ENCODE data around the gene TRA2B. TPM values are rescaled to one million over a fixed set of nuclear protein-coding genes. Genes with fewer than 3 reads are reported as not detected.
A peak's percentile ranks its signal among the peaks of the same experiment; 100 is the strongest.

Gene TRA2B
- total and polyA plus RNA-seq, 2 of the 8 experiments (the other 6 are each of a cell fraction or from before 2014, with no cell fraction given): 206 to 274 TPM

- TF ChIP-seq EP300 (IDR thresholded peaks at IDR 0.05; ENCODE audit: borderline replicate concordance in 1 of 2, low read depth in 2 of 2, low read length in 2 of 2) (peak in 1 of 2 experiments; percentile 64; a peak in 1 of 3 replicates), RAD21 (IDR thresholded peaks at IDR 0.05 in 1 of 2, conservative IDR thresholded peaks at IDR 0.05 in 1 of 2; ENCODE audit: low read depth in 2 of 2, low read length in 2 of 2) (no peak), BCL11A (IDR thresholded peaks at IDR 0.05; ENCODE audit: low read depth in 2 of 2, low read length in 2 of 2) (no peak), RBBP5 (IDR thresholded peaks at IDR 0.05; ENCODE audit: borderline replicate concordance, low read depth, low read length) (0 out of 2 replicates have a peak, but pooled peaks have one; percentile 5), JUN (IDR thresholded peaks at IDR 0.05; ENCODE audit: low read depth, low read length) (no peak), RFX5 (IDR thresholded peaks at IDR 0.05; ENCODE audit: borderline replicate concordance, low read depth, low read length) (no peak), PHF8 (conservative IDR thresholded peaks at IDR 0.05; ENCODE audit: low read depth, low read length) (peak; percentile 98), ATF3 (IDR thresholded peaks at IDR 0.05; ENCODE audit: insufficient read depth, low read depth, low read length) (no peak; the same call in 1 of the 2 replicates), USF2 (IDR thresholded peaks at IDR 0.05; ENCODE audit: low read length) (no peak), BACH1 (IDR thresholded peaks at IDR 0.05; ENCODE audit: low read length) (peak; percentile 28; the same call in 1 of the 2 replicates), CHD1 (IDR thresholded peaks at IDR 0.05; ENCODE audit: low read depth, low read length) (peak; percentile 44; the same call in 1 of the 2 replicates), YY1 (IDR thresholded peaks at IDR 0.05; ENCODE audit: low read depth, low read length) (no peak), KDM4A (IDR thresholded peaks at IDR 0.05; ENCODE audit: low read depth, low read length, severe bottlenecking) (peak; percentile 19), CEBPB (IDR thresholded peaks at IDR 0.05; ENCODE audit: low read depth, low read length) (no peak), POLR2AphosphoS5 (IDR thresholded peaks at IDR 0.05; ENCODE audit: low read depth, low read length) (peak; percentile 100), EZH2 (IDR thresholded peaks at IDR 0.05; ENCODE audit: low read depth, low read length, severe bottlenecking) (no peak), SIRT6 (IDR thresholded peaks at IDR 0.05; ENCODE audit: low read length) (no peak), SUZ12 (IDR thresholded peaks at IDR 0.05; ENCODE audit: low read length) (no peak), NRF1 (IDR thresholded peaks at IDR 0.05; ENCODE audit: low read depth, low read length) (no peak), RNF2 (IDR thresholded peaks at IDR 0.05; ENCODE audit: borderline replicate concordance, low read depth, low read length, missing control alignments, poor library complexity, severe bottlenecking) (no peak), GTF2F1 (IDR thresholded peaks at IDR 0.05; ENCODE audit: borderline replicate concordance, low read depth, low read length) (peak; percentile 88)
Observed at GRCh38 chr3:185937689-185938374, at the start of gene TRA2B (continued).

Data from H1 (cell line).